ENCODE results near the gene UTS2R. TPM values are rescaled to one million over a fixed set of nuclear protein-coding genes. Genes with fewer than 3 reads are reported as not detected.
A peak's percentile ranks its signal among the peaks of the same experiment; 100 is the strongest.

The UTS2R gene
- total RNA-seq, 2 experiments from 2014 or later: not detected

DNA sequence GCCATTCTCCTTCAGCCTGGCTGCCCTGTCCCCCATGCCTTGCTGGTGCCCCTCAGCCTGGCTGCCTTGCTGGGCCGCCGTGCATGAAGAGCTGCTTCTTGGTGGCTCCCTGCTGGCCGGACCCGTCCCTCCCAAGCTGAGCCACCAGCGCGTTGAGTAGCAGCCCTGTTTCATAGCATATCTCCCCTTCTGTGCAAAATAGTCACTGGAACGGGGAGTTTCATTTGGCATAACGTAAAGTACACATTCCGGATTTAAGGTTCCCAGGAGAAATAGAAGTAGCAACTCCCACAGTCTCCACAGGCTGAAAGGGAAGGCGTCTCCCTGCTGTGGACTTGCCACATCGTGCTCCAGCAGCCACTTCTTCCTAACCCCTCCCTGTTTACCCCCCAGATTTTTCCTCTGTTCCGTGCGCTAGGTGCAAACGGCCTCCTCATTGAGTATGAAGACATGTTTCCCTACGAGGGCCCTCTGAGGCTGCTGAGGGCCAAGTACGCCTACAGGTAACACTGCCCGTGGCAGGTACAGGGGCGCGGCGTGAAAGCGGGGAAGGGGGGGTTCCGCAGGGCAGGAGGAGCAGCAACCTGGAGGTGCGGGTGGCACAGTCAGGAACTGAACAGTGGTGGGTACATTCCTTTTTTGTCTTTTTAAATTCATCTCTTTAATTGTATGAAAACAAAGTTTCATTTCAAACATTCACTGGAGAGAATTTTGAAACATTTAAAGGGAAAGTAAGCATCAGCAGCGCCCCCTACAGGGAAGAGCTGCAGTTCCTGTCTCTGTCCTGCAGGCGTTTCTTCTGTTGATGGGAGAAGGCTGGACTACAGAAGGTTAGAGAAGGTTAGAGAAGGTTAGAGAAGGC is 52.7 kb downstream of the UTS2R start:
- intact Hi-C loops (cut with micrococcal nuclease): no loop called here
- H3K9me3 Mint-ChIP-seq: no peaks in the 10 kb centered on the region
- ATAC-seq: peak; percentile 75
- H3K27ac Mint-ChIP-seq: no peak overlapping the region
- CTCF ChIA-PET: interaction anchor here (0.7 to 2.1 kb wide), 15 partner anchors 10 to 81 kb away, joined by 3 to 9 read pairs (median 4); no protein-coding TSS in a partner anchor
- no peak overlapping the region for H3K4me3 Mint-ChIP-seq
- POLR2A ChIA-PET: no interaction called here
- TF ChIP-seq, protein P1, sequence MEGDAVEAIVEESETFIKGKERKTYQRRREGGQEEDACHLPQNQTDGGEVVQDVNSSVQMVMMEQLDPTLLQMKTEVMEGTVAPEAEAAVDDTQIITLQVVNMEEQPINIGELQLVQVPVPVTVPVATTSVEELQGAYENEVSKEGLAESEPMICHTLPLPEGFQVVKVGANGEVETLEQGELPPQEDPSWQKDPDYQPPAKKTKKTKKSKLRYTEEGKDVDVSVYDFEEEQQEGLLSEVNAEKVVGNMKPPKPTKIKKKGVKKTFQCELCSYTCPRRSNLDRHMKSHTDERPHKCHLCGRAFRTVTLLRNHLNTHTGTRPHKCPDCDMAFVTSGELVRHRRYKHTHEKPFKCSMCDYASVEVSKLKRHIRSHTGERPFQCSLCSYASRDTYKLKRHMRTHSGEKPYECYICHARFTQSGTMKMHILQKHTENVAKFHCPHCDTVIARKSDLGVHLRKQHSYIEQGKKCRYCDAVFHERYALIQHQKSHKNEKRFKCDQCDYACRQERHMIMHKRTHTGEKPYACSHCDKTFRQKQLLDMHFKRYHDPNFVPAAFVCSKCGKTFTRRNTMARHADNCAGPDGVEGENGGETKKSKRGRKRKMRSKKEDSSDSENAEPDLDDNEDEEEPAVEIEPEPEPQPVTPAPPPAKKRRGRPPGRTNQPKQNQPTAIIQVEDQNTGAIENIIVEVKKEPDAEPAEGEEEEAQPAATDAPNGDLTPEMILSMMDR (IDR thresholded peaks at IDR 0.05): peak; percentile 89
- no peaks in the 10 kb centered on the region for H3K27me3 Mint-ChIP-seq
- DNase-seq: peak; percentile 81
- peaks cover 11% of the 10 kb centered on the region for H3K4me1 Mint-ChIP-seq (ENCODE audit: low read depth)
- peaks cover 14% of the 10 kb centered on the region for H3K36me3 Mint-ChIP-seq (ENCODE audit: low read depth)

DNA sequence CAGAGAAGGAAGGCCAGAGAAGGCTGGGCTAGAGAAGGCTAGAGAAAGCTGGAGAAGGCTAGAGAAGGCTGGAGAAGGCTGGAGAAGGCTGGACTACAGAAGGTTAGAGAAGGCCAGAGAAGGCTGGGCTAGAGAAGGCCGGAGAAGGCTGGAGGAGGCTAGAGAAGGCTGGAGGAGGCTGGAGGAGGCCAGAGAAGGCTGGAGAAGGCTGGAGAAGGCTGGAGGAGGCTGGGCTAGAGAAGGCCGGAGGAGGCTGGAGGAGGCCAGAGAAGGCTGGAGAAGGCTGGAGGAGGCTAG is 53.2 kb downstream of the UTS2R start:
- no peak overlapping the region for H3K27ac Mint-ChIP-seq
- POLR2A ChIA-PET: no interaction called here
- ATAC-seq: no peak

More for the DNA sequence above, 53.2 kb downstream of the UTS2R start:
- H3K4me1 Mint-ChIP-seq (ENCODE audit: low read depth): peaks cover 11% of the 10 kb centered on the region
- TF ChIP-seq, protein P1 (IDR thresholded peaks at IDR 0.05): no peak
- CTCF ChIA-PET: interaction anchor here (0.7 to 2.1 kb wide), 14 partner anchors 9 to 80 kb away, joined by 3 to 9 read pairs (median 4); no protein-coding TSS in a partner anchor
- no peak overlapping the region for H3K4me3 Mint-ChIP-seq
- no peak for DNase-seq
- intact Hi-C loops (cut with micrococcal nuclease): no loop called here
- H3K36me3 Mint-ChIP-seq (ENCODE audit: low read depth): peaks cover 13% of the 10 kb centered on the region
- H3K27me3 Mint-ChIP-seq: no peaks in the 10 kb centered on the region
- no peaks in the 10 kb centered on the region for H3K9me3 Mint-ChIP-seq

Other genes starting within 250 kb of the UTS2R start
- 10 to 100 TPM; 56.6 to 64.2 TPM for gene CCDC57, start 158.9 kb upstream of the UTS2R start, total RNA-seq
- 100 to 1,000 TPM; 183 to 193 TPM for gene SLC16A3, start 142.7 kb upstream of the UTS2R start, total RNA-seq
- gene CSNK1D, start 98.1 kb upstream of the UTS2R start, total RNA-seq: 10 to 100 TPM; 90.6 to 97.0 TPM
- gene CD7, start 54.2 kb upstream of the UTS2R start, total RNA-seq: 100 to 1,000 TPM; 289 to 292 TPM
- under 1 TPM; 0.45 to 0.50 TPM for gene SECTM1, start 38.0 kb upstream of the UTS2R start, total RNA-seq
- gene TEX19, start 12.5 kb upstream of the UTS2R start, total RNA-seq: not detected
- 10 to 100 TPM; 21.8 to 21.9 TPM for gene HEXD, start 46.6 kb downstream of the UTS2R start, total RNA-seq
- gene OGFOD3, start 46.8 kb downstream of the UTS2R start, total RNA-seq: 10 to 100 TPM; 22.0 to 25.0 TPM
- 100 to 1,000 TPM; 189 to 192 TPM for gene CYBC1, start 79.0 kb downstream of the UTS2R start, total RNA-seq
- 10 to 100 TPM; 63.9 to 65.4 TPM for gene NARF, start 87.0 kb downstream of the UTS2R start, total RNA-seq
- gene FOXK2, start 148.0 kb downstream of the UTS2R start, total RNA-seq: 10 to 100 TPM; 55.6 to 59.5 TPM

Data from activated CD8-positive, alpha-beta T cell treated with anti-CD3 and anti-CD28 coated beads for 36 hours (primary cell).